T-cell (primary cell): ENCODE results near the gene LRCH1. TPM values are rescaled to one million over a fixed set of nuclear protein-coding genes. Genes with fewer than 3 reads are reported as not detected.
A peak's percentile ranks its signal among the peaks of the same experiment; 100 is the strongest.

Experiments
- ATAC-seq, 4 experiments: fragments of 200-7000 bp in 3 of 4; fragments of 150-1000 bp in 1 of 4; cut with Tn5 transposase; replicated peaks in 1 of 4; 1 replicate in 3 of 4; 2 replicates in 1 of 4; pipeline ENCODE4 v1.10.0; 2021; ENCODE audit warnings: moderate library complexity in 3 of 4, mild to moderate bottlenecking in 2 of 4, moderate number of reproducible peaks in 1 of 4
- CTCF ChIA-PET, 2 donors: fragments of 300-600 bp; sonication (Branson Sonifier 250); formaldehyde crosslinking; loops; one replicate each; lab custom pipeline; 2022; ENCODE audit warnings: antibody characterized with exemption in 2 of 2; lab: Charles Lee
- POLR2A ChIA-PET, 2 donors: fragments of 300-600 bp; sonication (Branson Sonifier 250); formaldehyde crosslinking; loops; one replicate each; lab custom pipeline; 2022; ENCODE audit warnings: antibody characterized with exemption in 2 of 2; lab: Charles Lee
- DNase-seq, 35 experiments: peaks; one replicate each; pipeline versions ENCODE4 v3.0.0 to v3.0.0-alpha.2; 2013 to 2023
- H3K27ac ChIP-seq: one replicate; pipeline ENCODE4 v1.5.1; 2013; ENCODE audit warnings: low read length
- H3K27me3 ChIP-seq, 2 experiments: replicated peaks in 1 of 2; 1 replicate in 1 of 2; 2 replicates in 1 of 2; pipeline versions ENCODE4 v1.6.1 to v1.7.0; 2013; ENCODE audit warnings: low read length in 1 of 2, mixed read lengths in 1 of 2; ENCODE audit not compliant: control insufficient read depth in 2 of 2, insufficient read depth in 2 of 2; ENCODE audit errors: extremely low read depth in 1 of 2
- H3K36me3 ChIP-seq, 2 donors: 1 replicate in 1 of 2; 2 replicates in 1 of 2; pipeline versions ENCODE4 v1.6.1 to v1.7.0; 2013; ENCODE audit warnings: low read length in 1 of 2; ENCODE audit not compliant: control insufficient read depth in 2 of 2, insufficient read depth in 1 of 2; ENCODE audit errors: extremely low read depth in 1 of 2
- H3K4me1 ChIP-seq, 2 experiments: 1 replicate in 1 of 2; 2 replicates in 1 of 2; pipeline versions ENCODE4 v1.6.1 to v1.7.0; 2013; ENCODE audit warnings: low read length in 2 of 2, mixed read lengths in 1 of 2; ENCODE audit not compliant: insufficient read depth in 2 of 2, control insufficient read depth in 1 of 2; ENCODE audit errors: extremely low read depth in 1 of 2
- H3K4me3 ChIP-seq, 2 donors: 1 replicate in 1 of 2; 2 replicates in 1 of 2; pipeline versions ENCODE4 v1.5.1 to v1.7.0; 2013; ENCODE audit warnings: mild to moderate bottlenecking in 2 of 2, low read length in 1 of 2, moderate library complexity in 1 of 2; ENCODE audit not compliant: control insufficient read depth in 1 of 2; ENCODE audit errors: extremely low read depth in 1 of 2
- H3K9me3 ChIP-seq: 2 replicates; pipeline ENCODE4 v1.7.0; 2013
- H3K27ac Mint-ChIP-seq, 2 donors: one replicate each; pipeline ENCODE4 v1.8.0; 2020 to 2021; ENCODE audit warnings: mild to moderate bottlenecking in 2 of 2, mixed read lengths in 2 of 2
- H3K27me3 Mint-ChIP-seq, 2 donors: one replicate each; pipeline ENCODE4 v1.8.0; 2021 to 2022; ENCODE audit warnings: mixed read lengths in 2 of 2
- H3K36me3 Mint-ChIP-seq: one replicate; pipeline ENCODE4 v1.8.0; 2021; ENCODE audit warnings: mixed read lengths
- H3K4me1 Mint-ChIP-seq, 3 donors: one replicate each; pipeline ENCODE4 v1.8.0; 2020 to 2022; ENCODE audit warnings: mixed read lengths in 3 of 3, mild to moderate bottlenecking in 1 of 3
- H3K4me3 Mint-ChIP-seq, 3 donors: one replicate each; pipeline ENCODE4 v1.8.0; 2020 to 2022; ENCODE audit warnings: mild to moderate bottlenecking in 3 of 3, mixed read lengths in 3 of 3, moderate library complexity in 3 of 3
- H3K9me3 Mint-ChIP-seq, 3 donors: one replicate each; pipeline ENCODE4 v1.8.0; 2020 to 2022; ENCODE audit warnings: mixed read lengths in 3 of 3
- WGBS: methylation state at CpG from one replicate; pipeline ENCODE4 v1.1.5; 2013; ENCODE audit warnings: missing lambda C conversion rate; ENCODE audit not compliant: insufficient coverage; 5-methylcytosine and 5-hydroxymethylcytosine counted together
- total RNA-seq, 35 experiments: library from RNA in 6 of 35; stranded (reverse) in 6 of 35; fragments of 120-200 nt in 1 of 35; gene quantifications; one replicate each; pipeline versions ENCODE4 v1.2.1 to v1.2.4 and lab custom pipeline; 2013 to 2026

Gene LRCH1
- total RNA-seq, 5 donors from 2014 or later (not counting 1 experiment from before 2014, with no cell fraction given) = 16.0 to 21.8 (median 17.9) TPM

DNA sequence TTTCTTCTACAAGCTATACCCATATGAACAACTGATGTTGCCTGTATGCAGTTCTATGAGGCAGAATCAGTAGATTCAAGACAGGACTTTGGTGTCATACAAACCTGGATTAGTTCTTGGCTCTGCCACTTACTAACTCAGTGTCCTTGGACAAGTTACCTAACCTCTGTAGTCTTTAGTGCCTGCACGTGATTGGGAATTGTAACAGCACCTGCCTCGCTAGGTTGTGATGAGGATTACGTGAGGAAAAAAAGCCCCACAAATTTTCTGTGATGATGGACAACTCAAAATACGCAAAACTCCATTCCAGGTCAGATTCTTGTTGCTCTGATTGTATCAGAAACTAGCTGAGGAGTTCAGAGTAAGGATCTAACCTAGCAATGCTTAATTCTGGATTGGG, 89.3 kb downstream of the LRCH1 start:
- Histone ChIP-seq H3K9me3 (no peaks in the 10 kb centered on the region), H3K4me3 (no peak overlapping the region), H3K27ac (no peak overlapping the region), H3K27me3 (no peaks in the 10 kb centered on the region), H3K36me3 (no peaks in the 10 kb centered on the region), H3K4me1 (peaks cover 0 to 4% of the 10 kb centered on the region in 2 experiments)
- WGBS = no CpG with 5 or more reads among the region's 4 CpGs
- H3K27ac Mint-ChIP-seq = no peak overlapping the region
- POLR2A ChIA-PET = no interaction called here
- H3K4me1 Mint-ChIP-seq = peaks cover 54 to 70% (median 67%) of the 10 kb centered on the region in 3 donors
- no peaks in the 10 kb centered on the region for H3K27me3 Mint-ChIP-seq
- H3K4me3 Mint-ChIP-seq = peak overlapping the region in 1 of 3 donors; percentile 32
- CTCF ChIA-PET = interaction anchor here in 1 of 2 donors (0.6 kb wide), 1 partner anchor 76 kb away, joined by 3 read pairs; no protein-coding TSS in a partner anchor
- no peaks in the 10 kb centered on the region for H3K9me3 Mint-ChIP-seq
- DNase-seq (no peak), ATAC-seq (no peak)
- H3K36me3 Mint-ChIP-seq = no peaks in the 10 kb centered on the region

DNA sequence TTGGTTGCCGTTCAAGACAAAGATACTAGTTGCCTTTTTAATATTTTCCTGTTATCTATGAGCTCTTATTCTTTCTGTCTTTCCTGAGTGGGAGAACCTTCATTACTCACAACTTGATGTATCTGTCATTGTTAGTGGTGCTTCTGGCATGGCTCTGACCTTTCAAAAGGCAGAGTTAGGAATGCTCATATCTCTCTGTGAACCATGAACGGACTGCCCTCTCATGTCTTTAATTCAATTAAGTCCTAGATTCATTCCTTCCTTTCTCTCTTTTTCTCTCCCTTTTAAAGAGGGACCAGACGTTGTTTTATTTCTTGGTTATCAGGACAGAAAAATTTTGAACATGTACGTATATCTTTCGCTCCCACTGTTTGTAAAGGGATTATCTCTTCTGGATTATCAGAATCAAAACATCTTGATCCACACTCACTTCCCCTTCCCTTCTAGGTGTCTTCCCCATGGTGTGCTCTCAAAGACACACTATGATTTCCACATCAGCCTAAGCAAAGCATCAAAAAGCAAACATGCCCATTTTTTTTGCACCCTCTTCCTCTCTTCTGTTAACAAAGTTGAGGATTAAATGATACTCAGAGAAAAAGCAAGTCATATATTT, 90.3 kb downstream of the LRCH1 start:
- Histone ChIP-seq H3K4me3 (no peak overlapping the region), H3K27ac (no peak overlapping the region), H3K27me3 (no peaks in the 10 kb centered on the region), H3K9me3 (no peaks in the 10 kb centered on the region), H3K36me3 (no peaks in the 10 kb centered on the region), H3K4me1 (peaks cover 0 to 4% of the 10 kb centered on the region in 2 experiments)
- H3K4me3 Mint-ChIP-seq = no peak overlapping the region
- no peak overlapping the region for H3K27ac Mint-ChIP-seq
- ATAC-seq = no peak
- no peak for DNase-seq
- H3K27me3 Mint-ChIP-seq = no peaks in the 10 kb centered on the region
- WGBS = no CpG with 5 or more reads among the region's 5 CpGs
- H3K36me3 Mint-ChIP-seq = no peaks in the 10 kb centered on the region
- ChIA-PET POLR2A (interaction anchor here in 1 of 2 donors (0.7 kb wide), 1 partner anchor 268 kb away, joined by 3 read pairs; no protein-coding TSS in a partner anchor), CTCF (no interaction called here)
- H3K9me3 Mint-ChIP-seq = no peaks in the 10 kb centered on the region
- H3K4me1 Mint-ChIP-seq = peaks cover 57 to 74% (median 72%) of the 10 kb centered on the region in 3 donors

DNA sequence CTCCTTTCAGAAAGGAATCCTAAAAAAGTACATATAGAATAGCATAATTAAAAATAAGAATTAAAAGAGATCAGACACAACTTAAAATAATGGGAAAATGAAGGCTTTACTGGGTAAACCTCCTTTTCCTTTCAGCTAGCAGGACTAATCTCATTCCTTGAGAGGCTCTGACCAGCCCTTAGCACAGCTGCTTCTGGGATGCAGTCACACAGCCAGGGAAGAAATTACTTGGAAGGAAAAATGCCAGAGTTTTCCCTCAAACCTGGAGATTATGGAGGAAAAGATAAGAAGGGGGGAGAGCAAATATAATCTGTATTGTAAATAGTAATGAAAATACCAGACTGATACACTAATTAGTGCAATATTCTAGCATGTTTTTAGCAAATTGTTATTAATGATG, 91.8 kb downstream of the LRCH1 start:
- no peak overlapping the region for H3K27ac Mint-ChIP-seq
- no peak overlapping the region for H3K27ac ChIP-seq
- DNase-seq (no peak), ATAC-seq (no peak)
- no peak overlapping the region for H3K4me3 Mint-ChIP-seq
- peaks cover 0 to 4% of the 10 kb centered on the region in 2 experiments for H3K4me1 ChIP-seq
- H3K36me3 Mint-ChIP-seq = no peaks in the 10 kb centered on the region
- POLR2A ChIA-PET = interaction anchor here in 1 of 2 donors (1.2 kb wide), 1 partner anchor 11 kb away, joined by 5 read pairs; no protein-coding TSS in a partner anchor
- H3K27me3 ChIP-seq = no peaks in the 10 kb centered on the region
- H3K36me3 ChIP-seq = no peaks in the 10 kb centered on the region
- CTCF ChIA-PET = interaction anchor here in 1 of 2 donors (1.0 kb wide), 1 partner anchor 28 kb away, joined by 3 read pairs; no protein-coding TSS in a partner anchor
- peaks cover 59 to 72% (median 69%) of the 10 kb centered on the region in 3 donors for H3K4me1 Mint-ChIP-seq
- H3K27me3 Mint-ChIP-seq = no peaks in the 10 kb centered on the region
- H3K4me3 ChIP-seq = no peak overlapping the region
- no peaks in the 10 kb centered on the region for H3K9me3 Mint-ChIP-seq
- H3K9me3 ChIP-seq = no peaks in the 10 kb centered on the region

DNA sequence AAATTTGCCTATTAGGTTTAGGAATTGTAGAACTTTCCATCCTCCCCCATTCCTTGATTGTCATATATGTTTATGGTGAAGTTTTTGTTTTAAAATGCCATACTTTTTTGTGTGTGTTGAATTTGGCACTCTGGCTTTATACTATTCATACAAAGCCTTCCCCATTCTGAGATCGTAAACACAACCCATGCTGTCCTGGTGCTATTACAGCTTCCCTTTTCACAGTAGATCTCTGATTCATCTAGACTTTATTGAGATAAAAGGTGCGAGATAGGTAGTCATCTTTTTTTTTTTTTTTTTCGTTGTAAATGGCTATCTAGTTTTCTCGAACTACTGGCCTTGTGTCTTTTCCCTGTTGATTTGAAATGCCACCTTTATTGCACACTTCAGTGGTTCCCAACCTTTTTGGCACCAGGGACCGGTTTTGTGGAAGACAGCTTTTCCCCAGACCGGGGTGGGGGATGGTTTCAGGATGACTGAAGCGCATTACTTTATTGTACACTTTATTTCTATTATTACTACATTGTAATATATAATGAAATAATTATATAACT, 94.6 kb downstream of the LRCH1 start:
- no peaks in the 10 kb centered on the region for H3K36me3 ChIP-seq
- peaks cover 2 to 8% of the 10 kb centered on the region in 2 experiments for H3K4me1 ChIP-seq
- no peak overlapping the region for H3K4me3 ChIP-seq
- peaks cover 14% of the 10 kb centered on the region for H3K36me3 Mint-ChIP-seq
- H3K27ac Mint-ChIP-seq = no peak overlapping the region
- no peak for DNase-seq
- H3K9me3 ChIP-seq = no peaks in the 10 kb centered on the region
- ChIA-PET POLR2A (no interaction called here), CTCF (interaction anchor here (0.6 to 0.7 kb wide), 2 partner anchors 32 to 128 kb away, joined by 4 to 8 read pairs; no protein-coding TSS in a partner anchor)
- no CpG with 5 or more reads among the region's 7 CpGs for WGBS
- no peaks in the 10 kb centered on the region for H3K9me3 Mint-ChIP-seq
- H3K27ac ChIP-seq = no peak overlapping the region
- H3K4me1 Mint-ChIP-seq = peaks cover 53 to 72% (median 63%) of the 10 kb centered on the region in 3 donors
- no peak for ATAC-seq
- no peaks in the 10 kb centered on the region for H3K27me3 ChIP-seq
- H3K4me3 Mint-ChIP-seq = no peak overlapping the region
- no peaks in the 10 kb centered on the region for H3K27me3 Mint-ChIP-seq

DNA sequence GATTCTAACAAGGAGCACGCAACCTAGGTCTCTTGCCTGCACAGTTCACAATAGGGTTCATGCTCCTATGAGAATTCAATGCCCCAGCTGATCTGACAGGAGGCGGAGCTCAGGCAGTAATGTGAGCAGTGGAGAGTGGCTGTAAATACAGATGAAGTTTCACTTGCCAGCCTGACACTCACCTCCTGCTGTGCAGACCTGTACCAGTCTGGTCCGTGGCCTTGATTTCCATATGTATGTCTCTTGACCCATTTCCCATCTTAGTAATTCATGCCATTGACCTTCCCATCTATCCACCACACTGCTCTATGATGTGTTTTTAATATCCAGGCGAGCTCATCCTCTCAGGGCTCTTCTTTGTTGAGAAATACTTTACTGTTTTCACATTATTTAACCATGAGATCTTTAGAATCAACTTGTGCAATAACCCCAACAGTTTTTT, 95.2 kb downstream of the LRCH1 start:
- peak in 2 of 4 experiments; percentile 34 to 50 for ATAC-seq
- POLR2A ChIA-PET = no interaction called here
- 50% methylated on average over 1 of the region's 4 CpGs for WGBS

DNA sequence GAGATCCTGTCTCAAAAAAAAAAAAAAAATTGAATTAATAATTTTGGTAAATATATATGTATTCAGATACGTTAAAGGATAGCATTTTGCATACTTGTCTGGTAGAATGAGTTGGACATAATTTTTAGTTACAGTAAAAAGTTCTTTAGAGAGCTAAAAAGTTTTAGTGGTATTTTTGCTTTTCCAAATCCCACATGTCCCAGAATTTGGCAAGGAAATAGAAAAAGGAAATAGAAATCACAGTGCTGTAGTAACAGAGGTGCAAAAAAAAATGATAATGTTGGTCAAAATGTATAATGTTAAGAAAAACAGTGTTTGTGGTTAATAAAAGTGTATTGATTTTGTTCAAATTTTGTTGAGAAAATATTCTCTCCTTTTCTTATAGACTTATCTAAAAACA, 96.8 kb downstream of the LRCH1 start:
- H3K4me3 ChIP-seq = no peak overlapping the region
- H3K9me3 Mint-ChIP-seq = no peaks in the 10 kb centered on the region
- no peak for ATAC-seq
- ChIA-PET CTCF (interaction anchor here in 1 of 2 donors (0.7 kb wide), 1 partner anchor 42 kb away, joined by 3 read pairs; no protein-coding TSS in a partner anchor), POLR2A (interaction anchor here in 1 of 2 donors (0.7 kb wide), 1 partner anchor 69 kb away, joined by 5 read pairs; no protein-coding TSS in a partner anchor)
- H3K36me3 Mint-ChIP-seq = peaks cover 20% of the 10 kb centered on the region
- no peak overlapping the region for H3K4me3 Mint-ChIP-seq
- H3K27me3 ChIP-seq = no peaks in the 10 kb centered on the region
- DNase-seq = no peak
- no CpG with 5 or more reads among the region's 1 CpG for WGBS
- H3K36me3 ChIP-seq = no peaks in the 10 kb centered on the region
- H3K9me3 ChIP-seq = no peaks in the 10 kb centered on the region
- no peak overlapping the region for H3K27ac Mint-ChIP-seq
- H3K4me1 Mint-ChIP-seq = peaks cover 45 to 55% (median 54%) of the 10 kb centered on the region in 3 donors
- peaks cover 2 to 10% of the 10 kb centered on the region in 2 experiments for H3K4me1 ChIP-seq
- no peaks in the 10 kb centered on the region for H3K27me3 Mint-ChIP-seq
- no peak overlapping the region for H3K27ac ChIP-seq

More for the DNA sequence above, 95.2 kb downstream of the LRCH1 start:
- Mint-ChIP-seq H3K4me3 (no peak overlapping the region), H3K9me3 (no peaks in the 10 kb centered on the region), H3K36me3 (peaks cover 19% of the 10 kb centered on the region), H3K27me3 (no peaks in the 10 kb centered on the region), H3K27ac (no peak overlapping the region), H3K4me1 (peaks cover 48 to 66% (median 57%) of the 10 kb centered on the region in 3 donors)
- Histone ChIP-seq H3K4me1 (peaks cover 2 to 8% of the 10 kb centered on the region in 2 experiments), H3K4me3 (no peak overlapping the region), H3K27me3 (no peaks in the 10 kb centered on the region), H3K9me3 (no peaks in the 10 kb centered on the region), H3K36me3 (no peaks in the 10 kb centered on the region), H3K27ac (no peak overlapping the region)
- CTCF ChIA-PET = no interaction called here
- peak in 3 of 35 experiments; percentile 6 to 13 (median 8) for DNase-seq
